WTC11 (cell line): ENCODE results near the gene LGALS1. TPM values are rescaled to one million over a fixed set of nuclear protein-coding genes. Genes with fewer than 3 reads are reported as not detected.

Source experiments
- ATAC-seq: fragments of 200-7000 bp; cut with Tn5 transposase; 2 replicates; pipeline ENCODE4 v1.10.0; 2021; ENCODE audit warnings: mild to moderate bottlenecking, moderate library complexity
- CTCF ChIA-PET: fragments of 300-600 bp; sonication (Branson Sonifier 250); formaldehyde crosslinking; loops from one replicate; lab custom pipeline; 2021; ENCODE audit warnings: antibody characterized with exemption; lab: Charles Lee
- POLR2A ChIA-PET: fragments of 350-600 bp; sonication (Branson Sonifier 250); formaldehyde crosslinking; loops from one replicate; lab custom pipeline; 2021; ENCODE audit warnings: antibody characterized with exemption; lab: Charles Lee
- DNase-seq: peaks from one replicate; pipeline ENCODE4 v3.0.0; 2021; ENCODE audit warnings: low spot score
- H3K27ac Mint-ChIP-seq: 2 replicates; pipeline ENCODE4 v1.8.0; 2021; ENCODE audit warnings: mixed read lengths
- H3K27me3 Mint-ChIP-seq: 2 replicates; pipeline ENCODE4 v1.8.0; 2021; ENCODE audit warnings: low read depth, mild to moderate bottlenecking, moderate library complexity, mixed read lengths
- H3K36me3 Mint-ChIP-seq: 2 replicates; pipeline ENCODE4 v1.8.0; 2021; ENCODE audit warnings: mixed read lengths
- H3K4me1 Mint-ChIP-seq: 2 replicates; pipeline ENCODE4 v1.8.0; 2022; ENCODE audit warnings: mixed read lengths
- H3K4me3 Mint-ChIP-seq: 2 replicates; pipeline ENCODE4 v1.8.0; 2021; ENCODE audit warnings: mild to moderate bottlenecking, moderate library complexity, mixed read lengths
- H3K9me3 Mint-ChIP-seq: 2 replicates; pipeline ENCODE4 v1.8.0; 2021; ENCODE audit warnings: mixed read lengths
- FOXK1 ChIP-seq: sonication (generic); formaldehyde crosslinking; IDR thresholded peaks from 2 replicates; pipeline ENCODE4 v1.8.0; 2022; ENCODE audit warnings: mild to moderate bottlenecking, moderate library complexity, missing genetic modification reagents
- FOXP1 ChIP-seq: sonication (generic); formaldehyde crosslinking; IDR thresholded peaks from 2 replicates; pipeline ENCODE4 v1.8.0; 2022; ENCODE audit warnings: missing genetic modification reagents, mild to moderate bottlenecking, moderate library complexity, borderline replicate concordance
- GABPB1 ChIP-seq: sonication (generic); formaldehyde crosslinking; IDR thresholded peaks from 2 replicates; pipeline ENCODE4 v1.8.1; 2023; ENCODE audit warnings: mild to moderate bottlenecking, missing genetic modification reagents
- GRHL2 ChIP-seq: fragments of 250-450 bp; sonication (Bioruptor Pico); IDR thresholded peaks from 2 replicates; pipeline ENCODE4 v1.8.0; 2022; ENCODE audit warnings: mild to moderate bottlenecking, moderate library complexity; ENCODE audit not compliant: insufficient replicate concordance, severe bottlenecking
- JAZF1 ChIP-seq: fragments of 250-450 bp; sonication (Bioruptor Pico); IDR thresholded peaks from 2 replicates; pipeline ENCODE4 v1.9.0; 2021; ENCODE audit warnings: moderate library complexity, mild to moderate bottlenecking, inconsistent platforms
- KAT7 ChIP-seq: sonication (generic); formaldehyde crosslinking; IDR thresholded peaks from 2 replicates; pipeline ENCODE4 v1.8.1; 2023; ENCODE audit warnings: missing genetic modification reagents, mild to moderate bottlenecking, borderline replicate concordance
- NFE2L1 ChIP-seq: sonication (generic); formaldehyde crosslinking; IDR thresholded peaks from 2 replicates; pipeline ENCODE4 v1.8.1; 2023; ENCODE audit warnings: missing genetic modification reagents
- NFYB ChIP-seq: sonication (generic); formaldehyde crosslinking; conservative IDR thresholded peaks from 2 replicates; pipeline ENCODE4 v1.8.0; 2022; ENCODE audit warnings: low read depth, missing genetic modification reagents
- NR2C2 ChIP-seq: sonication (generic); formaldehyde crosslinking; IDR thresholded peaks from 2 replicates; pipeline ENCODE4 v1.8.0; 2022; ENCODE audit warnings: mild to moderate bottlenecking, missing genetic modification reagents
- SMAD4 ChIP-seq: sonication (generic); formaldehyde crosslinking; IDR thresholded peaks from 2 replicates; pipeline ENCODE4 v1.8.0; 2022; ENCODE audit warnings: mild to moderate bottlenecking, missing genetic modification reagents
- SOX15 ChIP-seq: fragments of 250-450 bp; sonication (Bioruptor Pico); IDR thresholded peaks from 2 replicates; pipeline ENCODE4 v1.9.0; 2021; ENCODE audit warnings: mild to moderate bottlenecking
- SP1 ChIP-seq: sonication (generic); formaldehyde crosslinking; conservative IDR thresholded peaks from 2 replicates; pipeline ENCODE4 v1.8.1; 2022; ENCODE audit warnings: missing genetic modification reagents
- TP53 ChIP-seq: sonication (generic); formaldehyde crosslinking; IDR thresholded peaks from 2 replicates; pipeline ENCODE4 v1.8.1; 2023; ENCODE audit warnings: mild to moderate bottlenecking, missing genetic modification reagents
- ZNF121 ChIP-seq: sonication (generic); formaldehyde crosslinking; IDR thresholded peaks from 2 replicates; pipeline ENCODE4 v1.8.0; 2023; ENCODE audit warnings: missing genetic modification reagents
- total RNA-seq: library from RNA; stranded (reverse); gene quantifications from 3 replicates; pipeline ENCODE4 v1.2.3, GENCODE V29; 2021
- TF ChIP-seq, protein P1 (sequence below): sonication (generic); formaldehyde crosslinking; IDR thresholded peaks from 2 replicates; pipeline ENCODE4 v1.8.1; 2023; ENCODE audit warnings: mild to moderate bottlenecking, missing genetic modification reagents
- TF ChIP-seq, protein P2 (sequence below): sonication (generic); formaldehyde crosslinking; conservative IDR thresholded peaks from 2 replicates; pipeline ENCODE4 v1.8.1; 2022; ENCODE audit warnings: mild to moderate bottlenecking, missing genetic modification reagents
- TF ChIP-seq, protein P3 (sequence below): sonication (generic); formaldehyde crosslinking; IDR thresholded peaks from 2 replicates; pipeline ENCODE4 v1.8.1; 2023; ENCODE audit warnings: mild to moderate bottlenecking, missing genetic modification reagents, moderate library complexity
- TF ChIP-seq, protein P4 (sequence below): sonication (generic); formaldehyde crosslinking; IDR thresholded peaks from 2 replicates; pipeline ENCODE4 v1.8.0; 2022; ENCODE audit warnings: missing genetic modification reagents
- TF ChIP-seq, protein P5 (sequence below): fragments of 200-600 bp; IDR thresholded peaks from 2 replicates; pipeline ENCODE4 v1.8.0; 2022; ENCODE audit warnings: antibody characterized with exemption
- TF ChIP-seq, protein P6 (sequence below): sonication (generic); formaldehyde crosslinking; IDR thresholded peaks from 2 replicates; pipeline ENCODE4 v1.8.0; 2023; ENCODE audit warnings: mild to moderate bottlenecking, missing genetic modification reagents
- TF ChIP-seq, protein P7 (sequence below): sonication (generic); formaldehyde crosslinking; IDR thresholded peaks from 2 replicates; pipeline ENCODE4 v1.8.1; 2022; ENCODE audit warnings: missing genetic modification reagents, borderline replicate concordance
- TF ChIP-seq, protein P8 (sequence below): sonication (generic); formaldehyde crosslinking; IDR thresholded peaks from 2 replicates; pipeline ENCODE4 v1.8.0; 2022; ENCODE audit warnings: mild to moderate bottlenecking, missing genetic modification reagents

The LGALS1 gene
- total RNA-seq, 1 experiment from 2014 or later: 17.3 TPM

DNA sequence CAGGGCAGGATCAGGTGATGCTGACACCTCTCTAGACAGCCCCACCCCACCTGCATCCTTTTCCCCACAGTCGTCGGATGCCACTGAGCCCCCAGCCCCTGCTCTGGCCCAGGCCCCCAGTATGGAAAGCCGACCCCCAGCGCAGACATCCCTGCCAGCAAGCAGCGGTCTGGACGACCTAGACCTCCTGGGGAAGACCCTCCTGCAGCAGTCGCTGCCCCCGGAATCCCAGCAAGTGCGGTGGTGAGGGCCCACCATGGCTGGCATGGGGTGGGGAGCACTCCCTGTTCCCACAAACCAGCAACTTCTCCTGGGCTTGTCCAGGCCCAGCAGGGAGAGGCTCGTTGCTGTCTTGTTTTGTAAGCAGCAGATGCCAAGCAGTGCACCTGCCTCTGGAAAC, 45.5 kb upstream of the LGALS1 start:
- Mint-ChIP-seq H3K9me3 (no peaks in the 10 kb centered on the region), H3K4me3 (no peak overlapping the region), H3K27me3 (no peaks in the 10 kb centered on the region), H3K4me1 (peaks cover 15% of the 10 kb centered on the region), H3K36me3 (no peaks in the 10 kb centered on the region), H3K27ac (no peak overlapping the region)
- ATAC-seq (no peak), DNase-seq (no peak)
- ChIA-PET CTCF (interaction anchor here (2.5 to 11.4 kb wide), 2 partner anchors 14 to 51 kb away, joined by 15 to 152 read pairs; no protein-coding TSS in a partner anchor), POLR2A (no interaction called here)
- TF ChIP-seq TP53 (CRISPR knock-in tag) (no peak), NFE2L1 (CRISPR knock-in tag) (no peak), ZNF121 (CRISPR knock-in tag) (no peak), GRHL2 (CRISPR knock-in tag) (no peak), FOXP1 (CRISPR knock-in tag) (no peak), SOX15 (CRISPR knock-in tag) (no peak)
- TF ChIP-seq, protein P1, sequence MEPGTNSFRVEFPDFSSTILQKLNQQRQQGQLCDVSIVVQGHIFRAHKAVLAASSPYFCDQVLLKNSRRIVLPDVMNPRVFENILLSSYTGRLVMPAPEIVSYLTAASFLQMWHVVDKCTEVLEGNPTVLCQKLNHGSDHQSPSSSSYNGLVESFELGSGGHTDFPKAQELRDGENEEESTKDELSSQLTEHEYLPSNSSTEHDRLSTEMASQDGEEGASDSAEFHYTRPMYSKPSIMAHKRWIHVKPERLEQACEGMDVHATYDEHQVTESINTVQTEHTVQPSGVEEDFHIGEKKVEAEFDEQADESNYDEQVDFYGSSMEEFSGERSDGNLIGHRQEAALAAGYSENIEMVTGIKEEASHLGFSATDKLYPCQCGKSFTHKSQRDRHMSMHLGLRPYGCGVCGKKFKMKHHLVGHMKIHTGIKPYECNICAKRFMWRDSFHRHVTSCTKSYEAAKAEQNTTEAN (CRISPR knock-in tag): no peak
- TF ChIP-seq, protein P2, sequence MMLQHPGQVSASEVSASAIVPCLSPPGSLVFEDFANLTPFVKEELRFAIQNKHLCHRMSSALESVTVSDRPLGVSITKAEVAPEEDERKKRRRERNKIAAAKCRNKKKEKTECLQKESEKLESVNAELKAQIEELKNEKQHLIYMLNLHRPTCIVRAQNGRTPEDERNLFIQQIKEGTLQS (CRISPR knock-in tag): no peak

DNA sequence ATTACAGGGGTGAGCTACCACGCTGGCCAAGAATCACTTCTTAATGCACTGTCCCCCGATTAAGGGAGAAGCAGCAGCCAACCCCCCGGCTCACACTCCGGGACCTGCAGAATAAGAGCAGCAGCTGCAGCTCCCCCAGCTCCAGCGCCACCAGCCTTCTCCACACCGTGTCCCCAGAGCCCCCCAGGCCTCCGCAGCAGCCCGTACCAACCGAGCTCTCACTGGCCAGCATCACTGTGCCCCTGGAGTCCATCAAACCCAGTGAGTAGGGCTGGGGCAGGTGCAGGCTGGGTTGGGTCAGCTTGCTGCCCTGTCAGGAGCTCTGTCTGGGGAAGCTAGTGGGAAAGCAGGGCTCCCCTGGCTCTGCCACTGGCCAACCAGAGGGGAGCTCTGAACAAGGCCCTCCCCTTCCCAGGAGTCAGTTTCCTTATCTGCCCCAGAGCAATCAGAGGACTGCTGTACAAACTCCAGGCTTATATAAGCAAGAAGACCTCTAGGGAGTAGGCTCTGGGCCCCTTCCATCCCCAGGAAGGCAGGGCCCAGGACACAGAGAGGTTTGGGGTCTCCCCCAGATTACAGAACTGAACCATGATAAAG, 44.5 kb upstream of the LGALS1 start:
- ChIA-PET POLR2A (interaction anchor here (0.8 kb wide), 1 partner anchor 44 kb away, joined by 3 read pairs; the partner anchor contains the start of gene LGALS1), CTCF (interaction anchor here (0.7 to 11.4 kb wide), 5 partner anchors 13 to 50 kb away, joined by 3 to 152 read pairs (median 15); partner anchors contain the start of genes GGA1 and PDXP)
- Mint-ChIP-seq H3K9me3 (no peaks in the 10 kb centered on the region), H3K4me3 (no peak overlapping the region), H3K36me3 (no peaks in the 10 kb centered on the region), H3K27ac (no peak overlapping the region), H3K4me1 (peaks cover 15% of the 10 kb centered on the region), H3K27me3 (no peaks in the 10 kb centered on the region)
- no peak for DNase-seq
- ATAC-seq: no peak
- TF ChIP-seq SP1 (no peak), GABPB1 (CRISPR knock-in tag) (no peak), KAT7 (CRISPR knock-in tag) (no peak), NFYB (no peak), SMAD4 (CRISPR knock-in tag) (no peak), JAZF1 (no peak), TP53 (CRISPR knock-in tag) (no peak), NR2C2 (CRISPR knock-in tag) (no peak), FOXK1 (CRISPR knock-in tag) (no peak)
- TF ChIP-seq, protein P3, sequence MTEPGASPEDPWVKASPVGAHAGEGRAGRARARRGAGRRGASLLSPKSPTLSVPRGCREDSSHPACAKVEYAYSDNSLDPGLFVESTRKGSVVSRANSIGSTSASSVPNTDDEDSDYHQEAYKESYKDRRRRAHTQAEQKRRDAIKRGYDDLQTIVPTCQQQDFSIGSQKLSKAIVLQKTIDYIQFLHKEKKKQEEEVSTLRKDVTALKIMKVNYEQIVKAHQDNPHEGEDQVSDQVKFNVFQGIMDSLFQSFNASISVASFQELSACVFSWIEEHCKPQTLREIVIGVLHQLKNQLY: no peak
- TF ChIP-seq, protein P4, sequence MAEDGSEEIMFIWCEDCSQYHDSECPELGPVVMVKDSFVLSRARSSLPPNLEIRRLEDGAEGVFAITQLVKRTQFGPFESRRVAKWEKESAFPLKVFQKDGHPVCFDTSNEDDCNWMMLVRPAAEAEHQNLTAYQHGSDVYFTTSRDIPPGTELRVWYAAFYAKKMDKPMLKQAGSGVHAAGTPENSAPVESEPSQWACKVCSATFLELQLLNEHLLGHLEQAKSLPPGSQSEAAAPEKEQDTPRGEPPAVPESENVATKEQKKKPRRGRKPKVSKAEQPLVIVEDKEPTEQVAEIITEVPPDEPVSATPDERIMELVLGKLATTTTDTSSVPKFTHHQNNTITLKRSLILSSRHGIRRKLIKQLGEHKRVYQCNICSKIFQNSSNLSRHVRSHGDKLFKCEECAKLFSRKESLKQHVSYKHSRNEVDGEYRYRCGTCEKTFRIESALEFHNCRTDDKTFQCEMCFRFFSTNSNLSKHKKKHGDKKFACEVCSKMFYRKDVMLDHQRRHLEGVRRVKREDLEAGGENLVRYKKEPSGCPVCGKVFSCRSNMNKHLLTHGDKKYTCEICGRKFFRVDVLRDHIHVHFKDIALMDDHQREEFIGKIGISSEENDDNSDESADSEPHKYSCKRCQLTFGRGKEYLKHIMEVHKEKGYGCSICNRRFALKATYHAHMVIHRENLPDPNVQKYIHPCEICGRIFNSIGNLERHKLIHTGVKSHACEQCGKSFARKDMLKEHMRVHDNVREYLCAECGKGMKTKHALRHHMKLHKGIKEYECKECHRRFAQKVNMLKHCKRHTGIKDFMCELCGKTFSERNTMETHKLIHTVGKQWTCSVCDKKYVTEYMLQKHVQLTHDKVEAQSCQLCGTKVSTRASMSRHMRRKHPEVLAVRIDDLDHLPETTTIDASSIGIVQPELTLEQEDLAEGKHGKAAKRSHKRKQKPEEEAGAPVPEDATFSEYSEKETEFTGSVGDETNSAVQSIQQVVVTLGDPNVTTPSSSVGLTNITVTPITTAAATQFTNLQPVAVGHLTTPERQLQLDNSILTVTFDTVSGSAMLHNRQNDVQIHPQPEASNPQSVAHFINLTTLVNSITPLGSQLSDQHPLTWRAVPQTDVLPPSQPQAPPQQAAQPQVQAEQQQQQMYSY (CRISPR knock-in tag): no peak
- TF ChIP-seq, protein P5, sequence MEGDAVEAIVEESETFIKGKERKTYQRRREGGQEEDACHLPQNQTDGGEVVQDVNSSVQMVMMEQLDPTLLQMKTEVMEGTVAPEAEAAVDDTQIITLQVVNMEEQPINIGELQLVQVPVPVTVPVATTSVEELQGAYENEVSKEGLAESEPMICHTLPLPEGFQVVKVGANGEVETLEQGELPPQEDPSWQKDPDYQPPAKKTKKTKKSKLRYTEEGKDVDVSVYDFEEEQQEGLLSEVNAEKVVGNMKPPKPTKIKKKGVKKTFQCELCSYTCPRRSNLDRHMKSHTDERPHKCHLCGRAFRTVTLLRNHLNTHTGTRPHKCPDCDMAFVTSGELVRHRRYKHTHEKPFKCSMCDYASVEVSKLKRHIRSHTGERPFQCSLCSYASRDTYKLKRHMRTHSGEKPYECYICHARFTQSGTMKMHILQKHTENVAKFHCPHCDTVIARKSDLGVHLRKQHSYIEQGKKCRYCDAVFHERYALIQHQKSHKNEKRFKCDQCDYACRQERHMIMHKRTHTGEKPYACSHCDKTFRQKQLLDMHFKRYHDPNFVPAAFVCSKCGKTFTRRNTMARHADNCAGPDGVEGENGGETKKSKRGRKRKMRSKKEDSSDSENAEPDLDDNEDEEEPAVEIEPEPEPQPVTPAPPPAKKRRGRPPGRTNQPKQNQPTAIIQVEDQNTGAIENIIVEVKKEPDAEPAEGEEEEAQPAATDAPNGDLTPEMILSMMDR: no peak
- TF ChIP-seq, protein P6, sequence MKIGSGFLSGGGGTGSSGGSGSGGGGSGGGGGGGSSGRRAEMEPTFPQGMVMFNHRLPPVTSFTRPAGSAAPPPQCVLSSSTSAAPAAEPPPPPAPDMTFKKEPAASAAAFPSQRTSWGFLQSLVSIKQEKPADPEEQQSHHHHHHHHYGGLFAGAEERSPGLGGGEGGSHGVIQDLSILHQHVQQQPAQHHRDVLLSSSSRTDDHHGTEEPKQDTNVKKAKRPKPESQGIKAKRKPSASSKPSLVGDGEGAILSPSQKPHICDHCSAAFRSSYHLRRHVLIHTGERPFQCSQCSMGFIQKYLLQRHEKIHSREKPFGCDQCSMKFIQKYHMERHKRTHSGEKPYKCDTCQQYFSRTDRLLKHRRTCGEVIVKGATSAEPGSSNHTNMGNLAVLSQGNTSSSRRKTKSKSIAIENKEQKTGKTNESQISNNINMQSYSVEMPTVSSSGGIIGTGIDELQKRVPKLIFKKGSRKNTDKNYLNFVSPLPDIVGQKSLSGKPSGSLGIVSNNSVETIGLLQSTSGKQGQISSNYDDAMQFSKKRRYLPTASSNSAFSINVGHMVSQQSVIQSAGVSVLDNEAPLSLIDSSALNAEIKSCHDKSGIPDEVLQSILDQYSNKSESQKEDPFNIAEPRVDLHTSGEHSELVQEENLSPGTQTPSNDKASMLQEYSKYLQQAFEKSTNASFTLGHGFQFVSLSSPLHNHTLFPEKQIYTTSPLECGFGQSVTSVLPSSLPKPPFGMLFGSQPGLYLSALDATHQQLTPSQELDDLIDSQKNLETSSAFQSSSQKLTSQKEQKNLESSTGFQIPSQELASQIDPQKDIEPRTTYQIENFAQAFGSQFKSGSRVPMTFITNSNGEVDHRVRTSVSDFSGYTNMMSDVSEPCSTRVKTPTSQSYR: no peak
- TF ChIP-seq, protein P7, sequence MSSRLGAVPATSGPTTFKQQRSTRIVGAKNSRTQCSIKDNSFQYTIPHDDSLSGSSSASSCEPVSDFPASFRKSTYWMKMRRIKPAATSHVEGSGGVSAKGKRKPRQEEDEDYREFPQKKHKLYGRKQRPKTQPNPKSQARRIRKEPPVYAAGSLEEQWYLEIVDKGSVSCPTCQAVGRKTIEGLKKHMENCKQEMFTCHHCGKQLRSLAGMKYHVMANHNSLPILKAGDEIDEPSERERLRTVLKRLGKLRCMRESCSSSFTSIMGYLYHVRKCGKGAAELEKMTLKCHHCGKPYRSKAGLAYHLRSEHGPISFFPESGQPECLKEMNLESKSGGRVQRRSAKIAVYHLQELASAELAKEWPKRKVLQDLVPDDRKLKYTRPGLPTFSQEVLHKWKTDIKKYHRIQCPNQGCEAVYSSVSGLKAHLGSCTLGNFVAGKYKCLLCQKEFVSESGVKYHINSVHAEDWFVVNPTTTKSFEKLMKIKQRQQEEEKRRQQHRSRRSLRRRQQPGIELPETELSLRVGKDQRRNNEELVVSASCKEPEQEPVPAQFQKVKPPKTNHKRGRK (CRISPR knock-in tag): no peak
- TF ChIP-seq, protein P8, sequence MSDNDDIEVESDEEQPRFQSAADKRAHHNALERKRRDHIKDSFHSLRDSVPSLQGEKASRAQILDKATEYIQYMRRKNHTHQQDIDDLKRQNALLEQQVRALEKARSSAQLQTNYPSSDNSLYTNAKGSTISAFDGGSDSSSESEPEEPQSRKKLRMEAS (CRISPR knock-in tag): no peak
